K562 (cell line): ENCODE measurements around the gene PHF12. TPM values are rescaled to one million over a fixed set of nuclear protein-coding genes. Genes with fewer than 3 reads are reported as not detected.

Experiments used
- HIVEP1 ChIP-seq: fragments of 250-450 bp; sonication (Bioruptor Pico); IDR thresholded peaks from 2 replicates; pipeline ENCODE4 v1.4.0; 2020; ENCODE audit warnings: mild to moderate bottlenecking
- KAT7 ChIP-seq: sonication (generic); formaldehyde crosslinking; IDR thresholded peaks from 2 replicates; pipeline ENCODE4 v1.8.0; 2022; ENCODE audit warnings: missing genetic modification reagents, mild to moderate bottlenecking, borderline replicate concordance
- MLLT1 ChIP-seq, 2 experiments: fragments of 450-650 bp; IDR thresholded peaks; 2 replicates each; pipeline ENCODE4 v1.6.1; 2016
- RBM14 ChIP-seq: fragments of 200-400 bp; formaldehyde crosslinking; IDR thresholded peaks from 2 replicates; pipeline ENCODE4 v1.6.1; 2018; ENCODE audit warnings: low read depth, mild to moderate bottlenecking, low read length, moderate library complexity, borderline replicate concordance; ENCODE audit not compliant: insufficient read depth
- REST ChIP-seq, 2 experiments: fragments of 450-650 bp; formaldehyde crosslinking in 1 of 2; IDR thresholded peaks; 2 replicates each; pipeline versions ENCODE4 v1.4.0 to v1.6.1; 2014 to 2020; ENCODE audit warnings: mild to moderate bottlenecking in 2 of 2, borderline replicate concordance in 1 of 2, low read depth in 1 of 2
- SMARCE1 ChIP-seq: fragments of 450-650 bp; IDR thresholded peaks from 2 replicates; pipeline ENCODE4 v1.7.1; 2016; ENCODE audit warnings: mild to moderate bottlenecking
- ZBTB1 ChIP-seq: sonication (generic); formaldehyde crosslinking; IDR thresholded peaks from 2 replicates; pipeline ENCODE4 v1.8.1; 2023; ENCODE audit warnings: missing genetic modification reagents, low read depth, mild to moderate bottlenecking, borderline replicate concordance
- ZNF175 ChIP-seq: fragments of 200-800 bp; sonication (Bioruptor generic); IDR thresholded peaks from 2 replicates; pipeline ENCODE4 v1.6.1; 2016; ENCODE audit warnings: low read depth, mild to moderate bottlenecking, missing genetic modification characterization, missing compliant biosample characterization
- polyA plus RNA-seq, 8 experiments: library from polyadenylated mRNA; depleted of rRNA in 4 of 8; stranded (reverse) in 5 of 8; unstranded in 3 of 8; fragments of >200 nt; fragmentation: Nextera tagmentation in 2 of 8; fragmentation: Illumina TruSeq in 1 of 8; extraction: Ambion mirVana in 2 of 8; extraction: Trizol in 1 of 8; gene quantifications; 2 replicates each; pipeline versions ENCODE4 v1.2.1 to v1.2.3, GENCODE V29; 2011 to 2014; ENCODE audit warnings: inconsistent platforms in 1 of 8, missing spikeins in 1 of 8
- total RNA-seq, 7 experiments: library from RNA; depleted of rRNA in 6 of 7; stranded (reverse); fragments of >200 nt in 6 of 7; fragmentation: Illumina TruSeq in 2 of 7; extraction: Trizol in 2 of 7; gene quantifications; 2 replicates each; pipeline versions ENCODE4 v1.2.1 to v1.2.3, GENCODE V29; 2011 to 2021; ENCODE audit warnings: low replicate concordance in 1 of 7
- TF ChIP-seq, protein P1 (sequence below): sonication (generic); formaldehyde crosslinking; IDR thresholded peaks from 2 replicates; pipeline ENCODE4 v1.8.0; 2022; ENCODE audit warnings: missing genetic modification reagents, mild to moderate bottlenecking, moderate library complexity, borderline replicate concordance
- TF ChIP-seq, protein P2 (sequence below): sonication (generic); formaldehyde crosslinking; IDR thresholded peaks from 2 replicates; pipeline ENCODE4 v1.8.0; 2022; ENCODE audit warnings: missing genetic modification reagents, mild to moderate bottlenecking, borderline replicate concordance

The PHF12 gene
- total and polyA plus RNA-seq, 9 of the 15 experiments (the other 6 are each of a cell fraction or from before 2014, with no cell fraction given) = 0.82 to 31.3 (median 13.5) TPM

GRCh38 chr17:28951991-28952975, 965 bp upstream of the PHF12 start (continued):
- TF ChIP-seq, protein P1, sequence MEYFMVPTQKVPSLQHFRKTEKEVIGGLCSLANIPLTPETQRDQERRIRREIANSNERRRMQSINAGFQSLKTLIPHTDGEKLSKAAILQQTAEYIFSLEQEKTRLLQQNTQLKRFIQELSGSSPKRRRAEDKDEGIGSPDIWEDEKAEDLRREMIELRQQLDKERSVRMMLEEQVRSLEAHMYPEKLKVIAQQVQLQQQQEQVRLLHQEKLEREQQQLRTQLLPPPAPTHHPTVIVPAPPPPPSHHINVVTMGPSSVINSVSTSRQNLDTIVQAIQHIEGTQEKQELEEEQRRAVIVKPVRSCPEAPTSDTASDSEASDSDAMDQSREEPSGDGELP (CRISPR knock-in tag) = peak; percentile 54; the same call in 1 of the 2 replicates
- TF ChIP-seq HIVEP1 (CRISPR knock-in tag) (no peak), SMARCE1 (no peak), KAT7 (CRISPR knock-in tag) (no peak), REST (IDR thresholded peaks at IDR 0.05; ENCODE audit: borderline replicate concordance) (no peak), REST (CRISPR knock-in tag; IDR thresholded peaks at IDR 0.05; ENCODE audit: low read depth) (no peak), MLLT1 (IDR thresholded peaks at IDR 0.05) (peak; percentile 22 to 76; a peak in 2 of 4 replicates), ZBTB1 (CRISPR knock-in tag) (no peak), RBM14 (no peak), ZNF175 (CRISPR knock-in tag) (peak; percentile 98)
- TF ChIP-seq, protein P2, sequence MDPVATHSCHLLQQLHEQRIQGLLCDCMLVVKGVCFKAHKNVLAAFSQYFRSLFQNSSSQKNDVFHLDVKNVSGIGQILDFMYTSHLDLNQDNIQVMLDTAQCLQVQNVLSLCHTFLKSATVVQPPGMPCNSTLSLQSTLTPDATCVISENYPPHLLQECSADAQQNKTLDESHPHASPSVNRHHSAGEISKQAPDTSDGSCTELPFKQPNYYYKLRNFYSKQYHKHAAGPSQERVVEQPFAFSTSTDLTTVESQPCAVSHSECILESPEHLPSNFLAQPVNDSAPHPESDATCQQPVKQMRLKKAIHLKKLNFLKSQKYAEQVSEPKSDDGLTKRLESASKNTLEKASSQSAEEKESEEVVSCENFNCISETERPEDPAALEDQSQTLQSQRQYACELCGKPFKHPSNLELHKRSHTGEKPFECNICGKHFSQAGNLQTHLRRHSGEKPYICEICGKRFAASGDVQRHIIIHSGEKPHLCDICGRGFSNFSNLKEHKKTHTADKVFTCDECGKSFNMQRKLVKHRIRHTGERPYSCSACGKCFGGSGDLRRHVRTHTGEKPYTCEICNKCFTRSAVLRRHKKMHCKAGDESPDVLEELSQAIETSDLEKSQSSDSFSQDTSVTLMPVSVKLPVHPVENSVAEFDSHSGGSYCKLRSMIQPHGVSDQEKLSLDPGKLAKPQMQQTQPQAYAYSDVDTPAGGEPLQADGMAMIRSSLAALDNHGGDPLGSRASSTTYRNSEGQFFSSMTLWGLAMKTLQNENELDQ (CRISPR knock-in tag) = no peak
